Gastroesophageal sphincter (tissue), 3 donors: ENCODE measurements around the gene LRRC3C.

Experiments
- POLR2A ChIP-seq, 2 donors: fragments of 450-650 bp; IDR thresholded peaks; one replicate each; pipeline ENCODE4 v1.6.1; 2017; ENCODE audit warnings: antibody characterized with exemption in 2 of 2, mild to moderate bottlenecking in 2 of 2, moderate library complexity in 1 of 2
- TF ChIP-seq, protein P1 (sequence below), 4 experiments: fragments of 200-600 bp in 2 of 4; fragments of 450-650 bp in 2 of 4; sonication (generic) in 1 of 4; IDR thresholded peaks; one replicate each; pipeline ENCODE4 v1.5.1; 2017 to 2019; ENCODE audit warnings: antibody characterized with exemption in 4 of 4, mild to moderate bottlenecking in 2 of 4, moderate library complexity in 2 of 4

DNA sequence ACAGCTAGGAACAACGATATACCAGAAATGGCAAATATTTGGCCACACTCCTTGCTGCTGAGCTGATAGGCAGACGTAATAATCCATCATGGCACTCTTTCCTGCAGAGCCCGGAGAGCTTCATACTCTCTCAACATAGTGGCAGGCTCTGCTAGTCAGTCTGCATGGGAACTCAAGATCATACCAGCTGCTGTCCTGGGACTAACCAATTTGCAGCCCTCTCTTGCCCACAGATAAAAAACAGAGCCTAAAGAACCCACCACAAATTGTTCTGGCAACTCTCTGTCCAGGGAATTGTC lies 22.6 kb upstream of the LRRC3C start:
- TF ChIP-seq, protein P1, sequence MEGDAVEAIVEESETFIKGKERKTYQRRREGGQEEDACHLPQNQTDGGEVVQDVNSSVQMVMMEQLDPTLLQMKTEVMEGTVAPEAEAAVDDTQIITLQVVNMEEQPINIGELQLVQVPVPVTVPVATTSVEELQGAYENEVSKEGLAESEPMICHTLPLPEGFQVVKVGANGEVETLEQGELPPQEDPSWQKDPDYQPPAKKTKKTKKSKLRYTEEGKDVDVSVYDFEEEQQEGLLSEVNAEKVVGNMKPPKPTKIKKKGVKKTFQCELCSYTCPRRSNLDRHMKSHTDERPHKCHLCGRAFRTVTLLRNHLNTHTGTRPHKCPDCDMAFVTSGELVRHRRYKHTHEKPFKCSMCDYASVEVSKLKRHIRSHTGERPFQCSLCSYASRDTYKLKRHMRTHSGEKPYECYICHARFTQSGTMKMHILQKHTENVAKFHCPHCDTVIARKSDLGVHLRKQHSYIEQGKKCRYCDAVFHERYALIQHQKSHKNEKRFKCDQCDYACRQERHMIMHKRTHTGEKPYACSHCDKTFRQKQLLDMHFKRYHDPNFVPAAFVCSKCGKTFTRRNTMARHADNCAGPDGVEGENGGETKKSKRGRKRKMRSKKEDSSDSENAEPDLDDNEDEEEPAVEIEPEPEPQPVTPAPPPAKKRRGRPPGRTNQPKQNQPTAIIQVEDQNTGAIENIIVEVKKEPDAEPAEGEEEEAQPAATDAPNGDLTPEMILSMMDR (IDR thresholded peaks at IDR 0.05): no peak
- no peak for TF ChIP-seq POLR2A (IDR thresholded peaks at IDR 0.05)
